ENCODE results near the gene GPR39. TPM values are rescaled to one million over a fixed set of nuclear protein-coding genes. Genes with fewer than 3 reads are reported as not detected.

GPR39 gene
- total and polyA plus RNA-seq, 2 donors from 2014 or later, result 4.9 to 8.7 TPM

DNA sequence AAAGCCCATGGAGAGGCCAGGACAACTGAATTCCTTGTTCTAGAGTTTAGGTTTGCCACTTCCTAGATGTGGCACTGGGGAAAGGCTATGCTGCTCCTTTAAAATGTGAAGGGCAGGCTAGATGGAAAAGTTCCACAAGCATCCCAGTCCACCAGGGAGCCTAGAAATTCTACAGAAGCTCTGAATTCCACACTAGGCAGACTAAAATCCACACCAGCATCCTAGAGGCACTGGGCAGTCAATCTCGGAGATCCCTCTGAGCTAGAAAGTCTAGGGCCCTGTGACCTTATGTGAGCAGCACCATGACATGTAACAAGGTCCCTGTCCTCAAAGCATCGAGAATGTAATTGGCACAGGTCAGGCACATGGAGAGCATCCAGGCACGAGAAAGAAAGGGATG is 181.9 kb downstream of the GPR39 start:
- Histone ChIP-seq H3K4me1 (ENCODE audit: control insufficient read depth in 2 of 3, insufficient read depth in 2 of 3, low read depth in 1 of 3, low read length in 3 of 3) (no peaks in the 10 kb centered on the region), H3K27ac (ENCODE audit: low read depth in 2 of 2, low read length in 2 of 2) (no peak overlapping the region), H3K4me3 (ENCODE audit: low read length in 3 of 3) (no peak overlapping the region), H3K27me3 (ENCODE audit: control insufficient read depth, insufficient read depth, low read length) (no peaks in the 10 kb centered on the region), H3K9ac (ENCODE audit: low read length in 3 of 3) (no peak overlapping the region), H3K36me3 (ENCODE audit: control insufficient read depth in 2 of 3, insufficient read depth in 3 of 3, low read length in 3 of 3) (no peaks in the 10 kb centered on the region), H3K9me3 (ENCODE audit: control insufficient read depth in 2 of 3, insufficient read depth in 1 of 3, low read length in 3 of 3) (no peaks in the 10 kb centered on the region)
- FAIRE-seq (no peak), DNase-seq (no peak)
- intact Hi-C loops (cut with DNase I), result no loop called here
- TF ChIP-seq, protein P1, sequence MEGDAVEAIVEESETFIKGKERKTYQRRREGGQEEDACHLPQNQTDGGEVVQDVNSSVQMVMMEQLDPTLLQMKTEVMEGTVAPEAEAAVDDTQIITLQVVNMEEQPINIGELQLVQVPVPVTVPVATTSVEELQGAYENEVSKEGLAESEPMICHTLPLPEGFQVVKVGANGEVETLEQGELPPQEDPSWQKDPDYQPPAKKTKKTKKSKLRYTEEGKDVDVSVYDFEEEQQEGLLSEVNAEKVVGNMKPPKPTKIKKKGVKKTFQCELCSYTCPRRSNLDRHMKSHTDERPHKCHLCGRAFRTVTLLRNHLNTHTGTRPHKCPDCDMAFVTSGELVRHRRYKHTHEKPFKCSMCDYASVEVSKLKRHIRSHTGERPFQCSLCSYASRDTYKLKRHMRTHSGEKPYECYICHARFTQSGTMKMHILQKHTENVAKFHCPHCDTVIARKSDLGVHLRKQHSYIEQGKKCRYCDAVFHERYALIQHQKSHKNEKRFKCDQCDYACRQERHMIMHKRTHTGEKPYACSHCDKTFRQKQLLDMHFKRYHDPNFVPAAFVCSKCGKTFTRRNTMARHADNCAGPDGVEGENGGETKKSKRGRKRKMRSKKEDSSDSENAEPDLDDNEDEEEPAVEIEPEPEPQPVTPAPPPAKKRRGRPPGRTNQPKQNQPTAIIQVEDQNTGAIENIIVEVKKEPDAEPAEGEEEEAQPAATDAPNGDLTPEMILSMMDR (IDR thresholded peaks at IDR 0.05; ENCODE audit: borderline replicate concordance, extremely low read depth, insufficient read depth), result no peak

DNA sequence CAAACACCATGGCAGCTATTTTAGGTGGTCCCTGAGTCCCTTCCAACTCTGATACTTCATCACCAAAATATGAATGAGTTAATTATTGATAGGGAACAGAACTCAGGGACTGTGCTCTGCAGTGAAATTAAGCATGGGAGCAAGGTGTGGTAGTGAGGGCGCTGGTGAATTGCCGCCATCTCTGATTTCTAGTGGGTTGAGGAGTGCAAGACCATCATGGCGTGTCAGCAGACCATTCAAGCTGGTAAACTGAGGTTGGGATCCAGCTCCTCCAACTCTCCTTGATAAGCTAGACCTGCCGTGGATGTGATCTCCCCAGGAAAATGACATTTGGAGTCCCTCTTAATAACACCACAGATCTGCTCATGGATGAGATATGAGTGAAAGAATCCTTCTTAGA is 183.0 kb downstream of the GPR39 start:
- intact Hi-C loops (cut with DNase I), result no loop called here
- no peak overlapping the region for H3K4me3 ChIP-seq (ENCODE audit: low read length in 3 of 3)
- no peaks in the 10 kb centered on the region for H3K4me1 ChIP-seq (ENCODE audit: control insufficient read depth in 2 of 3, insufficient read depth in 2 of 3, low read depth in 1 of 3, low read length in 3 of 3)
- H3K36me3 ChIP-seq (ENCODE audit: control insufficient read depth in 2 of 3, insufficient read depth in 3 of 3, low read length in 3 of 3), result no peaks in the 10 kb centered on the region
- no peak for DNase-seq
- no peaks in the 10 kb centered on the region for H3K9me3 ChIP-seq (ENCODE audit: control insufficient read depth in 2 of 3, insufficient read depth in 1 of 3, low read length in 3 of 3)
- H3K9ac ChIP-seq (ENCODE audit: low read length in 3 of 3), result no peak overlapping the region
- H3K27ac ChIP-seq (ENCODE audit: low read depth in 2 of 2, low read length in 2 of 2), result no peak overlapping the region
- TF ChIP-seq, protein P1 (IDR thresholded peaks at IDR 0.05; ENCODE audit: borderline replicate concordance, extremely low read depth, insufficient read depth), result no peak
- no peaks in the 10 kb centered on the region for H3K27me3 ChIP-seq (ENCODE audit: control insufficient read depth, insufficient read depth, low read length)
- no peak for FAIRE-seq

DNA sequence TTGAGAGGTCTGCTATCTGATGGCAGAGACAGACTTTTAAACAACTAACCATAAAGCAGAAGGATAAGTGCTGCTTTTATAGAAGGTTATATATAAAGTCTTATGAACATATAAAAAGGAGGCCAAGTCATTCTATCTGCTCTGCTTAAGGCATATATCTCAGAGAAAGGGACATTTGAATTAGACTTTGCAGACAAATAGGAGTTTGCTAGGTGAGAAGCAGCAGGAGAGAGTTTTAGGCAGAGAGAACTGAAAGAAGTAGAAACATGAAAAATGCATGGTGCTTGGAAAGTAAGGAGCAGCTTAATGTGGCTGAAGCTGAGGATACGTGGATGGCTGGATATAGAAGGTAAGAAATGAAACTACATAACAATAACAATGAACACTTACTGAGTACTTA is 188.0 kb downstream of the GPR39 start:
- H3K4me3 ChIP-seq (ENCODE audit: low read length in 3 of 3), result no peak overlapping the region
- no peaks in the 10 kb centered on the region for H3K9me3 ChIP-seq (ENCODE audit: control insufficient read depth in 2 of 3, insufficient read depth in 1 of 3, low read length in 3 of 3)
- no peaks in the 10 kb centered on the region for H3K27me3 ChIP-seq (ENCODE audit: control insufficient read depth, insufficient read depth, low read length)
- no peaks in the 10 kb centered on the region for H3K4me1 ChIP-seq (ENCODE audit: control insufficient read depth in 2 of 3, insufficient read depth in 2 of 3, low read depth in 1 of 3, low read length in 3 of 3)
- H3K9ac ChIP-seq (ENCODE audit: low read length in 3 of 3), result no peak overlapping the region
- TF ChIP-seq, protein P1 (IDR thresholded peaks at IDR 0.05; ENCODE audit: borderline replicate concordance, extremely low read depth, insufficient read depth), result no peak
- no peak for DNase-seq
- no peak for FAIRE-seq
- intact Hi-C loops (cut with DNase I), result no loop called here
- H3K27ac ChIP-seq (ENCODE audit: low read depth in 2 of 2, low read length in 2 of 2), result no peak overlapping the region
- no peaks in the 10 kb centered on the region for H3K36me3 ChIP-seq (ENCODE audit: control insufficient read depth in 2 of 3, insufficient read depth in 3 of 3, low read length in 3 of 3)
